HG03442 (cell line): ENCODE results near the gene PHOX2B.
"Not testable (repeated sequence)": the region's sequence is repeated elsewhere in the genome, so short reads cannot be mapped to it uniquely, and the experiment has no call there.

Experiments used
- ATAC-seq: cut with Tn5 transposase; IDR thresholded peaks from one replicate; pipeline ENCODE4 v1.9.1; 2021; ENCODE audit warnings: mild to moderate bottlenecking, moderate library complexity; ENCODE audit not compliant: unreplicated experiment

The PHOX2B gene

GRCh38 chr4:41749631-41750039, 1.1 kb upstream of the PHOX2B start:
- ATAC-seq, result no peak

- ATAC-seq, result no peak
These were observed 403 bp downstream of the PHOX2B start for GRCh38 chr4:41748074-41748570.

- ATAC-seq, result no peak
These were observed 1.1 kb downstream of the PHOX2B start for GRCh38 chr4:41747230-41748055.

GRCh38 chr4:41746440-41747229, 1.9 kb downstream of the PHOX2B start:
- no peak for ATAC-seq

GRCh38 chr4:41746025-41746439, 2.5 kb downstream of the PHOX2B start:
- ATAC-seq, result no peak

- no peak for ATAC-seq
These were observed 3.1 kb downstream of the PHOX2B start for GRCh38 chr4:41745292-41746024.

- ATAC-seq, result no peak
These were observed 3.8 kb downstream of the PHOX2B start for GRCh38 chr4:41744572-41745291.

GRCh38 chr4:41741354-41741753, 7.2 kb downstream of the PHOX2B start:
- ATAC-seq, result no peak

GRCh38 chr4:41737491-41737890, 11.0 kb downstream of the PHOX2B start:
- ATAC-seq, result not testable (repeated sequence)

GRCh38 chr4:41734371-41734770, 14.2 kb downstream of the PHOX2B start:
- ATAC-seq, result no peak

- ATAC-seq, result no peak
These were observed 16.9 kb downstream of the PHOX2B start for GRCh38 chr4:41731569-41732126.

- ATAC-seq, result no peak
These were observed 20.0 kb downstream of the PHOX2B start for GRCh38 chr4:41728573-41728913.

- no peak for ATAC-seq
These were observed 20.5 kb downstream of the PHOX2B start for GRCh38 chr4:41727861-41728572.

GRCh38 chr4:41725254-41725653, 23.3 kb downstream of the PHOX2B start:
- ATAC-seq, result no peak

GRCh38 chr4:41723286-41723685, 25.2 kb downstream of the PHOX2B start:
- ATAC-seq, result no peak

GRCh38 chr4:41722181-41722580, 26.3 kb downstream of the PHOX2B start:
- ATAC-seq, result no peak

- ATAC-seq, result no peak
These were observed 29.1 kb downstream of the PHOX2B start for GRCh38 chr4:41719417-41719816.

- ATAC-seq, result no peak
These were observed 29.6 kb downstream of the PHOX2B start for GRCh38 chr4:41718907-41719306.

- no peak for ATAC-seq
These were observed 33.4 kb downstream of the PHOX2B start for GRCh38 chr4:41715155-41715554.
